H9 (cell line): ENCODE measurements around the gene DHCR24. TPM values are rescaled to one million over a fixed set of nuclear protein-coding genes. Genes with fewer than 3 reads are reported as not detected.
"Not testable (repeated sequence)": the region's sequence is repeated elsewhere in the genome, so short reads cannot be mapped to it uniquely, and the experiment has no call there.

ENCODE experiments used
- DNase-seq: peaks from one replicate; pipeline ENCODE4 v3.0.0-alpha.2; 2017
- H2AFZ ChIP-seq: one replicate; pipeline ENCODE4 v1.6.1; 2013; ENCODE audit warnings: mild to moderate bottlenecking, low read length, control low read depth, moderate library complexity
- H2AK5ac ChIP-seq: 2 replicates; pipeline ENCODE4 v1.6.1; 2013; ENCODE audit warnings: low read length, control low read depth, mixed read lengths; ENCODE audit not compliant: insufficient read length
- H2BK120ac ChIP-seq: one replicate; pipeline ENCODE4 v1.6.1; 2013; ENCODE audit warnings: low read depth, mild to moderate bottlenecking, low read length, control low read depth, inconsistent platforms; ENCODE audit not compliant: poor library complexity, severe bottlenecking
- H2BK12ac ChIP-seq: 2 replicates; pipeline ENCODE4 v1.6.1; 2013; ENCODE audit warnings: low read length, control low read depth, mixed read lengths, low read depth; ENCODE audit not compliant: insufficient read length
- H2BK15ac ChIP-seq: 2 replicates; pipeline ENCODE4 v1.6.1; 2013; ENCODE audit warnings: low read depth, low read length, control low read depth
- H2BK20ac ChIP-seq: one replicate; pipeline ENCODE4 v1.6.1; 2013; ENCODE audit warnings: low read depth, mild to moderate bottlenecking, low read length, control low read depth, inconsistent platforms; ENCODE audit not compliant: poor library complexity, severe bottlenecking
- H2BK5ac ChIP-seq: 2 replicates; pipeline ENCODE4 v1.6.1; 2013; ENCODE audit warnings: low read length, control low read depth, mixed read lengths; ENCODE audit not compliant: insufficient read length
- H3K14ac ChIP-seq: 2 replicates; pipeline ENCODE4 v1.6.1; 2013; ENCODE audit warnings: low read length, control low read depth; ENCODE audit not compliant: insufficient read depth
- H3K18ac ChIP-seq: 2 replicates; pipeline ENCODE4 v1.6.1; 2013; ENCODE audit warnings: low read depth, mild to moderate bottlenecking, mixed read lengths, low read length, control low read depth; ENCODE audit not compliant: insufficient read length
- H3K23ac ChIP-seq: 2 replicates; pipeline ENCODE4 v1.6.1; 2013; ENCODE audit warnings: low read length, control low read depth, mixed read lengths, low read depth; ENCODE audit not compliant: insufficient read length
- H3K23me2 ChIP-seq: 2 replicates; pipeline ENCODE4 v1.6.1; 2013; ENCODE audit warnings: low read depth, mild to moderate bottlenecking, mixed read lengths, low read length, control low read depth; ENCODE audit not compliant: insufficient read length, poor library complexity, severe bottlenecking
- H3K27ac ChIP-seq: 2 replicates; pipeline ENCODE4 v1.5.1; 2013; ENCODE audit warnings: low read length, control low read depth, mixed read lengths, low read depth; ENCODE audit not compliant: insufficient read length
- H3K27me3 ChIP-seq: 2 replicates; pipeline ENCODE4 v1.6.1; 2013; ENCODE audit warnings: low read length, control low read depth, inconsistent platforms; ENCODE audit not compliant: insufficient read depth
- H3K4ac ChIP-seq: 2 replicates; pipeline ENCODE4 v1.6.1; 2013; ENCODE audit warnings: low read depth, mild to moderate bottlenecking, control low read depth, inconsistent platforms, low read length, moderate library complexity
- H3K4me1 ChIP-seq: 2 replicates; pipeline ENCODE4 v1.6.1; 2013; ENCODE audit warnings: low read length, control low read depth, inconsistent platforms; ENCODE audit not compliant: insufficient read depth
- H3K4me2 ChIP-seq: 2 replicates; pipeline ENCODE4 v1.6.1; 2013; ENCODE audit warnings: low read length, control low read depth, mixed read lengths; ENCODE audit not compliant: insufficient read length, insufficient read depth
- H3K56ac ChIP-seq: 2 replicates; pipeline ENCODE4 v1.6.1; 2013; ENCODE audit warnings: low read depth, mild to moderate bottlenecking, mixed read lengths, low read length, control low read depth; ENCODE audit not compliant: insufficient read length
- H3K79me1 ChIP-seq: 2 replicates; pipeline ENCODE4 v1.6.1; 2013; ENCODE audit warnings: low read depth, mild to moderate bottlenecking, moderate library complexity, low read length, control low read depth, inconsistent platforms; ENCODE audit not compliant: insufficient read depth, poor library complexity, severe bottlenecking
- H3K79me2 ChIP-seq: 2 replicates; pipeline ENCODE4 v1.6.1; 2013; ENCODE audit warnings: low read length, control low read depth, inconsistent platforms; ENCODE audit not compliant: insufficient read depth
- H3K9ac ChIP-seq: 2 replicates; pipeline ENCODE4 v1.6.1; 2013; ENCODE audit warnings: low read length, control low read depth, mixed read lengths; ENCODE audit not compliant: insufficient read length; ENCODE audit errors: extremely low read depth
- H3K9me3 ChIP-seq: one replicate; pipeline ENCODE4 v1.6.1; 2013; ENCODE audit warnings: low read depth, low read length, inconsistent platforms; ENCODE audit not compliant: control insufficient read depth
- H3T11ph ChIP-seq: one replicate; pipeline ENCODE4 v1.6.1; 2013; ENCODE audit warnings: mild to moderate bottlenecking, low read length, control low read depth, inconsistent platforms
- H4K20me1 ChIP-seq: one replicate; pipeline ENCODE4 v1.6.1; 2013; ENCODE audit not compliant: control insufficient read depth, insufficient read length, insufficient read depth
- H4K5ac ChIP-seq: 2 replicates; pipeline ENCODE4 v1.6.1; 2013; ENCODE audit warnings: low read depth, mild to moderate bottlenecking, mixed read lengths, low read length, control low read depth; ENCODE audit not compliant: insufficient read length
- H4K8ac ChIP-seq: replicated peaks from 2 replicates; pipeline ENCODE4 v1.6.1; 2013; ENCODE audit warnings: low read length, control low read depth, mixed read lengths, low read depth; ENCODE audit not compliant: insufficient read length
- H4K91ac ChIP-seq: 2 replicates; pipeline ENCODE4 v1.6.1; 2013; ENCODE audit warnings: low read depth, mild to moderate bottlenecking, moderate library complexity, mixed read lengths, low read length, control low read depth; ENCODE audit not compliant: insufficient read length
- H3K27ac Mint-ChIP-seq, 3 experiments: 2 replicates in 2 of 3; 3 replicates in 1 of 3; pipeline ENCODE4 v1.8.0; 2020 to 2021; ENCODE audit warnings: mixed read lengths in 3 of 3, mild to moderate bottlenecking in 1 of 3, moderate library complexity in 1 of 3
- H3K27me3 Mint-ChIP-seq: 2 replicates; pipeline ENCODE4 v1.8.0; 2021; ENCODE audit warnings: low read depth, mild to moderate bottlenecking, moderate library complexity, mixed read lengths
- H3K36me3 Mint-ChIP-seq, 3 experiments: 2 replicates in 2 of 3; 3 replicates in 1 of 3; pipeline ENCODE4 v1.8.0; 2020 to 2021; ENCODE audit warnings: low read depth in 3 of 3, mixed read lengths in 3 of 3; ENCODE audit not compliant: insufficient read depth in 1 of 3
- H3K4me1 Mint-ChIP-seq, 2 experiments: 2 replicates each; pipeline ENCODE4 v1.8.0; 2020; ENCODE audit warnings: mixed read lengths in 2 of 2
- H3K4me3 Mint-ChIP-seq, 2 experiments: 2 replicates in 1 of 2; 3 replicates in 1 of 2; pipeline ENCODE4 v1.8.0; 2020 to 2021; ENCODE audit warnings: mild to moderate bottlenecking in 2 of 2, mixed read lengths in 2 of 2, moderate library complexity in 1 of 2
- H3K9me3 Mint-ChIP-seq, 2 experiments: 2 replicates in 1 of 2; 3 replicates in 1 of 2; pipeline ENCODE4 v1.8.0; 2020; ENCODE audit warnings: mild to moderate bottlenecking in 2 of 2, mixed read lengths in 2 of 2, moderate library complexity in 1 of 2
- WGBS: extraction: QIAGEN DNeasy Blood & Tissue Kit; methylation state at CpG from one replicate; pipeline ENCODE4 v1.1.7; 2013; ENCODE audit warnings: missing lambda C conversion rate, low lambda C conversion rate, mixed read lengths; ENCODE audit not compliant: insufficient read length; ENCODE audit errors: extremely low coverage; 5-methylcytosine and 5-hydroxymethylcytosine counted together
- total RNA-seq: library from RNA; stranded (reverse); gene quantifications from 2 replicates; pipeline ENCODE4 v1.2.1, GENCODE V29; 2021
- TF ChIP-seq, protein P1 (sequence below): fragments of 200-600 bp; sonication (generic); conservative IDR thresholded peaks from 3 replicates; pipeline ENCODE4 v1.8.0; 2021; ENCODE audit warnings: antibody characterized with exemption, mild to moderate bottlenecking

The DHCR24 gene
- total RNA-seq, 1 experiment from 2014 or later: 318 TPM

- Histone ChIP-seq H2AFZ (no peak overlapping the region), H3K14ac (no peak overlapping the region), H3K56ac (no peak overlapping the region), H4K20me1 (no peaks in the 10 kb centered on the region), H3K4ac (no peak overlapping the region), H2BK5ac (no peak overlapping the region), H4K91ac (no peak overlapping the region), H3K9ac (no peak overlapping the region), H2BK20ac (no peak overlapping the region), H4K5ac (no peak overlapping the region), H3K4me2 (no peak overlapping the region), H4K8ac (no peak overlapping the region), H3K23me2 (no peaks in the 10 kb centered on the region), H3K23ac (no peak overlapping the region), H2AK5ac (no peak overlapping the region), H3T11ph (no peak overlapping the region), H3K9me3 (no peaks in the 10 kb centered on the region), H2BK120ac (no peak overlapping the region), H2BK15ac (no peak overlapping the region), H3K4me1 (no peaks in the 10 kb centered on the region; the same call in 1 of the 2 replicates), H3K79me1 (no peaks in the 10 kb centered on the region), H2BK12ac (no peak overlapping the region), H3K27me3 (no peaks in the 10 kb centered on the region), H3K79me2 (no peaks in the 10 kb centered on the region), H3K18ac (no peak overlapping the region), H3K27ac (no peak overlapping the region)
- Mint-ChIP-seq H3K27ac (no peak overlapping the region), H3K4me3 (no peak overlapping the region), H3K36me3 (peaks cover 0 to 4% (median 4%) of the 10 kb centered on the region in 3 experiments; a peak in 4 of 7 replicates), H3K4me1 (peaks cover 33 to 37% of the 10 kb centered on the region in 2 experiments), H3K9me3 (peaks cover 4 to 8% of the 10 kb centered on the region in 2 experiments; a peak in 3 of 5 replicates), H3K27me3 (peaks cover 3% of the 10 kb centered on the region)
- DNase-seq: no peak
- TF ChIP-seq, protein P1, sequence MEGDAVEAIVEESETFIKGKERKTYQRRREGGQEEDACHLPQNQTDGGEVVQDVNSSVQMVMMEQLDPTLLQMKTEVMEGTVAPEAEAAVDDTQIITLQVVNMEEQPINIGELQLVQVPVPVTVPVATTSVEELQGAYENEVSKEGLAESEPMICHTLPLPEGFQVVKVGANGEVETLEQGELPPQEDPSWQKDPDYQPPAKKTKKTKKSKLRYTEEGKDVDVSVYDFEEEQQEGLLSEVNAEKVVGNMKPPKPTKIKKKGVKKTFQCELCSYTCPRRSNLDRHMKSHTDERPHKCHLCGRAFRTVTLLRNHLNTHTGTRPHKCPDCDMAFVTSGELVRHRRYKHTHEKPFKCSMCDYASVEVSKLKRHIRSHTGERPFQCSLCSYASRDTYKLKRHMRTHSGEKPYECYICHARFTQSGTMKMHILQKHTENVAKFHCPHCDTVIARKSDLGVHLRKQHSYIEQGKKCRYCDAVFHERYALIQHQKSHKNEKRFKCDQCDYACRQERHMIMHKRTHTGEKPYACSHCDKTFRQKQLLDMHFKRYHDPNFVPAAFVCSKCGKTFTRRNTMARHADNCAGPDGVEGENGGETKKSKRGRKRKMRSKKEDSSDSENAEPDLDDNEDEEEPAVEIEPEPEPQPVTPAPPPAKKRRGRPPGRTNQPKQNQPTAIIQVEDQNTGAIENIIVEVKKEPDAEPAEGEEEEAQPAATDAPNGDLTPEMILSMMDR: no peak
- no CpG with 5 or more reads among the region's 6 CpGs for WGBS
These were observed 32.7 kb upstream of the DHCR24 start for GRCh38 chr1:54919367-54920359.

GRCh38 chr1:54911076-54911475, 24.1 kb upstream of the DHCR24 start:
- H3K9me3 ChIP-seq, H3K4me3 Mint-ChIP-seq, H3K79me1 ChIP-seq, H2BK15ac ChIP-seq, H2AK5ac ChIP-seq, H3K27ac ChIP-seq, H3K18ac ChIP-seq, H3K27me3 ChIP-seq, H4K91ac ChIP-seq, H3K9ac ChIP-seq, H4K20me1 ChIP-seq, H2BK120ac ChIP-seq, H3K27me3 Mint-ChIP-seq, H3T11ph ChIP-seq, H4K8ac ChIP-seq, H3K4ac ChIP-seq, H4K5ac ChIP-seq, H2AFZ ChIP-seq, DNase-seq, H2BK20ac ChIP-seq, H3K4me1 ChIP-seq, H3K36me3 Mint-ChIP-seq, H2BK5ac ChIP-seq, H3K27ac Mint-ChIP-seq, H3K79me2 ChIP-seq, H3K14ac ChIP-seq, H3K23me2 ChIP-seq, H3K56ac ChIP-seq, H3K9me3 Mint-ChIP-seq, H3K4me2 ChIP-seq, H3K23ac ChIP-seq, H2BK12ac ChIP-seq: not testable (repeated sequence)
- WGBS: no CpG with 5 or more reads among the region's 14 CpGs
- peaks cover 9 to 13% of the 10 kb centered on the region in 2 experiments for H3K4me1 Mint-ChIP-seq
